ENCODE data around the gene THAP7. TPM values are rescaled to one million over a fixed set of nuclear protein-coding genes. Genes with fewer than 3 reads are reported as not detected.
A peak's percentile ranks its signal among the peaks of the same experiment; 100 is the strongest.

Gene THAP7
- total and polyA plus RNA-seq, 2 of the 13 experiments (the other 11 are each of a cell fraction or from before 2014, with no cell fraction given) = 13.0 to 25.5 TPM

- TF ChIP-seq CSRNP1 (CRISPR knock-in tag; IDR thresholded peaks at IDR 0.05) (peak; percentile 97), ZNF781 (CRISPR knock-in tag; IDR thresholded peaks at IDR 0.05; ENCODE audit: borderline replicate concordance, not compliant biosample characterization) (peak; percentile 89), CREB1 (IDR thresholded peaks at IDR 0.05) (peak; percentile 51; the same call in 1 of the 2 replicates), CREB1 (CRISPR knock-in tag; IDR thresholded peaks at IDR 0.05) (peak; percentile 67; the same call in 1 of the 2 replicates), HNRNPL (IDR thresholded peaks at IDR 0.05; ENCODE audit: low read depth, low read length) (0 out of 2 replicates have a peak, but pooled peaks have one; percentile 31), ZNF180 (CRISPR knock-in tag; IDR thresholded peaks at IDR 0.05; ENCODE audit: borderline replicate concordance, low read depth) (0 out of 2 replicates have a peak, but pooled peaks have one; percentile 69), BCL3 (CRISPR knock-in tag; IDR thresholded peaks at IDR 0.05) (peak; percentile 92), TRIM22 (IDR thresholded peaks at IDR 0.05) (no peak), RBM39 (IDR thresholded peaks at IDR 0.05; ENCODE audit: low read depth, low read length, poor library complexity, severe bottlenecking) (peak; percentile 91), ZNF562 (CRISPR knock-in tag; IDR thresholded peaks at IDR 0.05; ENCODE audit: borderline replicate concordance) (no peak), ZNF12 (CRISPR knock-in tag; IDR thresholded peaks at IDR 0.05) (0 out of 2 replicates have a peak, but pooled peaks have one; percentile 35), ZNF496 (CRISPR knock-in tag; IDR thresholded peaks at IDR 0.05; ENCODE audit: insufficient replicate concordance) (no peak), SP5 (CRISPR knock-in tag; IDR thresholded peaks at IDR 0.05; ENCODE audit: borderline replicate concordance, low read depth) (peak; percentile 47; the same call in 1 of the 2 replicates), ZNF468 (CRISPR knock-in tag; IDR thresholded peaks at IDR 0.05) (no peak), SKI (IDR thresholded peaks at IDR 0.05; ENCODE audit: partially characterized antibody) (peak; percentile 46), ZSCAN9 (CRISPR knock-in tag; IDR thresholded peaks at IDR 0.05; ENCODE audit: borderline replicate concordance) (peak; percentile 78; the same call in 1 of the 2 replicates), TAF15 (IDR thresholded peaks at IDR 0.05; ENCODE audit: low read depth, low read length, poor library complexity, severe bottlenecking) (peak; percentile 76), ZNF549 (CRISPR knock-in tag; IDR thresholded peaks at IDR 0.05) (0 out of 2 replicates have a peak, but pooled peaks have one; percentile 78), ZBTB44 (CRISPR knock-in tag; IDR thresholded peaks at IDR 0.05) (no peak; the same call in 1 of the 2 replicates), KAT8 (CRISPR knock-in tag; IDR thresholded peaks at IDR 0.05) (peak; percentile 93), ETV6 (CRISPR knock-in tag; conservative IDR thresholded peaks at IDR 0.05) (peak; percentile 72; the same call in 1 of the 2 replicates)
Measured at GRCh38 chr22:20981787-20982562, 19.9 kb downstream of the THAP7 start, which contains the start of gene LZTR1 (continued).
